Erythroblast (primary cell): Measurements from ENCODE around the gene GMPPB.

Experiments used
- DNase-seq, 2 experiments: peaks; one replicate each; lab custom pipeline; 2025; lab: John Stamatoyannopoulos, UW
- GATA1 ChIP-seq: IDR thresholded peaks from 2 replicates; pipeline ENCODE4 v1.6.1; 2011; ENCODE audit warnings: low read depth, mild to moderate bottlenecking, control low read depth, low read length, moderate library complexity
- POLR2A ChIP-seq: IDR thresholded peaks from 2 replicates; pipeline ENCODE4 v1.6.1; 2011; ENCODE audit warnings: mild to moderate bottlenecking, low read length

Gene GMPPB

GRCh38 chr3:49712631-49713317 is 11.0 kb downstream of the GMPPB start:
- TF ChIP-seq POLR2A (peak; percentile 18), GATA1 (no peak)
- DNase-seq: no peak

GRCh38 chr3:49712166-49712565 is 11.6 kb downstream of the GMPPB start:
- no peak for DNase-seq

GRCh38 chr3:49711489-49711888 is 12.3 kb downstream of the GMPPB start:
- DNase-seq: no peak
- TF ChIP-seq POLR2A (no peak), GATA1 (no peak)

More at GRCh38 chr3:49712166-49712565, 11.6 kb downstream of the GMPPB start:
- TF ChIP-seq POLR2A (no peak), GATA1 (no peak)

DNA sequence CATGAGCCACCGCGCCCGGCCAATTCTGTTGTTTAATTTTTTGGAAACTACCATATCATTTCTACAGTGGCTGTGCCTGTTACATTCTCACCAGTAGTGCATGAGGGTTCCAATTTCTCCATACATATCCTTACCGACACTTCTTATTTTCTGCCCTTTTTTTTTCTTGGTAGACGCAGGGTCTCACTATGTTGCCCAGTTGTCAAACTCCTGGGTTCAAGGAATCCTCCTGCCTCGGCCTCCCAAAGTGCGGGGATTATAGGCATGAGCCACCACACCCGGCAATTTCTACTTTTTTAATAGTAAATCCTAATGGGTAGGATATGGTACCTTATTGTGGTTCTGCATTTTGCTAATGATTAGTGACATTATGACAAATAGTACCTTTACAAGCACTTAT is 13.9 kb downstream of the GMPPB start:
- TF ChIP-seq GATA1 (no peak), POLR2A (no peak)
- DNase-seq: no peak

DNA sequence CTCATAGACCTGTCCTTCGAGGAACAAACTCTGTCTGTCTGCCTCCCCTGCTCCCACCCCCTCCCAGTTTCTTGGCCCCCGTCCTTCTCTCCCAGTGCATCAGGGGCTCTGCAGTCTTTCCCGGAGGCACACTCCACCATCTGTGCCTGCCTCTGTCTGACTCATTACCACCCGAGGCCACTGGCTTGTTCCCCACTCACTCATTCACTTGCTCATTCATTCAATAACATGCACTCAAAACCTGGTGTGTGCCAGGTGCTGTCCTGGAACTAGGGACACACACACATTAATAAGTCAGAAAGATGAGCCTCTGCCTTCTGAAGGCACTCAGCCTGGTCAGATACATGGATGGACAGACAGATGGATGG is 16.7 kb downstream of the GMPPB start:
- TF ChIP-seq GATA1 (no peak), POLR2A (no peak)
- DNase-seq: no peak

DNA sequence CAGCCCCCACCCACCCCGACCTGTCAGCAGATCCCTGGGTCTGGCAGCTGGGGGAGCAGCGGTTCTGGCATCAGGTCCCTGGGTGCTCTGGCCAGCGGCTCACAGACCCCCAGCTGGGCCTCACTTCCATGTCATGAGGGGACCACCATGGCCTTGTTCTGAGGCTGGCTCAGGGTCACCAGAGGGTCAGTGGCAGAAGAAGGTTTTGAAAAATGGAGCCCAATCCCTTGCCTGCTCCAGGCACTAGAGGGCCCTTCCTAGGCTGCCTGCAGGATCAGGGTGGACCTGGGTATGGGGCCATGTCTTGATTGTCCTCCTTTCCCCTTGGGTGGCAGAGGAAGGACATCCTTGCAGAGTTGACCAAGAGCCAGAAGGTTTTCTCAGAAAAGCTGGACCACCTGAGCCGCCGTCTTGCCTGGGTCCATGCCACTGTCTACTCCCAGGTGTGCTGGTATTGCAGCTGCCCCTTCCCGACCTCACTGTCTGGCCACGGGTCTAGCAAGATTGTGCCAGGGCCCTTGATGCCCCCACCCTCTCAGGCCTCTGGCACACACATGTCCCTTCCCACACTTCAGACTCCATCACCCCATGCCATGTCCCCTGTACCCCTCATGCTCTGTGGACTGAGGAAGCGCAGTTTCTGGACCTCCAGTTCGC is 17.2 kb downstream of the GMPPB start:
- no peak for TF ChIP-seq GATA1
- no peak for TF ChIP-seq POLR2A
- no peak for DNase-seq

DNA sequence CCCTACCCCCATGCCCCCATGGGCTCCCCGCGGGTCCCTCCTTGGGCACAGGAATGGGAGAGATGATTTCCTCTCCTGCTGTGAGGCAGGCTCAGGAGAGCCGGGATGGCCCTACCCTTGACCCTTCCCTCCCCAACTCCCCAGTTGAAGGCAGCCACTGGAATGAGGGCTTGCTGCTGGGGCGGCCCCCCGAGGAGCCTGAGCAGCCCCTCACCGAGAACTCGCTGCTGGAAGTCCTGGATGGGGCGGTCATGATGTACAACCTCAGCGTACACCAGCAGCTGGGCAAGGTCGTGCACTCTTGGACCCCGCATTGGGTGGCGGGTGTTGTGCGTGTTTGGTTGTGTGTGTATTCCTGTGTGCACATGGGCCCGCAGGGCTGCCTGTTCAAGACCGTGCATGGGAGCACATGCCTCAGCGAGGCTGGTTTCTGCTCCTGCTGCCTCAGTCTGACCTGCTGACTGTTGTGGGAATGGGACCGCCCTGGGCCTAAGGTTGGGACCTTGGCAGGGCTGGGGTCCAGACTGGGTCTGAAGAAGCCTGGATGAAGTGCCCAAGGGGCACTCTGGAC is 18.3 kb downstream of the GMPPB start:
- TF ChIP-seq GATA1: no peak
- TF ChIP-seq POLR2A: no peak
- DNase-seq: no peak

- DNase-seq: no peak
Measured at GRCh38 chr3:49704629-49705028, 19.1 kb downstream of the GMPPB start.

DNA sequence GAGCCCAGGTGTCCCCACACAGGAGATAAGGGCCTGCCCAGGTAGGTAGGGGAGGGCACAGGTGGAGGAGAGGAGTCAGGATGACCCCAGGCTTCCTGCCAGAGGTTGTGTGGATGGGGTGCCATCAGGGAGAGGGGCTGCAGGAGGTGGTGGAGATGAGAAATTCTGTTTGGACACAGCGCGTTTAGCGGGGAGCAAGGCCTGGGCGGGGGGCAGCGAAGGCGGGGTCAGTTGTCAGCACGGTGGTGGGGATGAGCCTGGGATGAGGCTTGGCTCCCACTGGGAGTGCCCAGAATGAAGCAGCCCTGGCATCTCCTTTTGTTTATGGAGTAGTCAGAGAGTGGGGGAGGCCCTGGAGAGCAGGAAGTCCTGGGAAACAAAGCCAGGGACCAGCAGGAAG is 19.8 kb downstream of the GMPPB start:
- no peak for TF ChIP-seq POLR2A
- TF ChIP-seq GATA1: no peak
- no peak for DNase-seq

More at GRCh38 chr3:49704629-49705028, 19.1 kb downstream of the GMPPB start:
- TF ChIP-seq POLR2A (no peak), GATA1 (no peak)

- peak; percentile 71 to 80 for DNase-seq
- TF ChIP-seq POLR2A: no peak
Measured at GRCh38 chr3:49703443-49703927, 20.3 kb downstream of the GMPPB start.

DNA sequence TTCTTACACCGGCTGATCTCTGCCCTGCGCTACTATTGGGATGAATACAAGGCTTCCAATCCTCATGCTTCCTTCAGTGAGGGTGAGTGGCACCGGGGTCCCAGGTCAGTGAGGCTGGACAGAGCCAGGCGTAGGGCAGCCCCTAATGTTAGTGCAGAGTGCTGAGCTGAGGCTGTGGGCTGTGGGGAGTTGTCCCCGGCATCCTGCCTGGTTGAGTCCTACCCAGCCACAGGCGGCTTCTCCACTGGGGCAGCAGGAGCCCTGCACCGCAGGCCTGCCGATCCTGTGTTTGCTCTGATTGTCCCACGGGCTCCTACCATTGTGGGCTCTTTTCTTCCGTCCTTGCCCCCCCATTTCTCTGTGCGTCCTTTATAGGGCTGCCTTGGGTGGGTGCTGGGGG is 21.1 kb downstream of the GMPPB start:
- no peak for DNase-seq
- TF ChIP-seq POLR2A: no peak
- TF ChIP-seq GATA1: no peak

DNA sequence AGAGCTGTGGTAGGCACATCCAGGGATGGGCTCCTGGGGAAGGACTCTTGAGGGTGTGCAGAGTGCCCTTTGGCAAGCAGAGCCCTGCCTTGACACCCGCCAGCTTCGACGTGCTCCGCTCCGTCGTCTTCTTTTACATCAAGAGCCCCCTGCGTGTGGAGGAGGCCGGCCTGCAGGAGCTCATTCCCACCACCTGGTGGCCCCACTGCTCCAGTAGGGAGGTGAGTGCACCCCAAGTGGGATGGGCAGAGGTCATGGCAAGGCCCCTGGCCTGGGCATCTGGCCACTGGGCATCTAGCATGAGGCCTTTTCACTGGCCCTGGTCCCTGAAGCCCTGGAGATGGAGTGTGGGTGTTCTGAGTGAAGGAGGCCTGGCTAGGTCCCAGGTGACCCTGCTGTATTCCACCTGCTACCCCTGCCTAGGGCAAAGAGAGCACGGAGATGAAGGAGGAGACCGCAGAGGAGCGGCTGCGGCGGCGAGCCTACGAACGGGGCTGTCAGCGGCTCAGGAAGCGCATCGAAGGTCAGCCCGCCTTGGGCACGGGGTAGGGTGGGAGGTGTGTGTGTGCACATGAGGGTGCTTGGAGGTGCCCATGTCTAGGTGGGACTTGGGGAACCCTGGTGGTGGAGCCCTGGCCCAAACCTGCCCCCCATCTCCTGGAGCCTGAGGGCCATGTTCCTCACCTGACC is 22.2 kb downstream of the GMPPB start:
- TF ChIP-seq POLR2A (no peak), GATA1 (no peak)
- DNase-seq: peak; percentile 24 to 38

DNA sequence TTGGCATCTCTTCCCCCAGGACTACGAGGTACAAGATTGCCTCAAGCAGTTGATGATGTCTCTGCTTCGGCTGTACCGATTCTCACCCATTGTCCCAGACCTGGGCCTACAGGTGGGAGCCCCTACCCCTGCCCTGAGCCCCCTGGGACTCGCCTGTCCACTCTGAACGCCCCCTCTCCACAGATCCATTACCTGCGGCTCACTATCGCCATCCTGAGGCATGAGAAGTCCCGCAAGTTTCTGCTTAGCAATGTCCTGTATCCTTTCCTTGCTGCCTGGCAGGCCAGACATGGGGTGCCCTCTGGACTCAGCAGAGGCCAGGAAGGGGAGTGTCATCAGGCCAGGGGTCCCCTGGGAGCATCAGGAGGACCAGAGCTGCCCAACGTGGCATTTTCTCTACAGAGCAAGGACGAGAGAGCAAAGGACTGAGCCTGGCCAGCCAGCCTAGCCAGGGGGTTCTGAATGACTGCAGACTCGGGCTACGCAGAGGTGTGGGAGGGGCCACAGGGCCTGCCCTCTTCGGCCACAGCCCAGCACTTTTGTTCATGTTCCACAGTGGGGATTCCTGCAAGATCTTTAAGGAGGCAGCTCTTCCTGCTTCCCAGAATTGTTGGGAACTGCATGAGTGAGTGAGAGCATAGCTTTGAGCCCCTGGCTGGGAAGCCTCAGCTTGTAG is 23.2 kb downstream of the GMPPB start:
- TF ChIP-seq POLR2A (no peak), GATA1 (no peak)
- DNase-seq: no peak
